ENCODE data around the gene HOMER1. TPM values are rescaled to one million over a fixed set of nuclear protein-coding genes. Genes with fewer than 3 reads are reported as not detected.

HOMER1 gene
- total RNA-seq, 2 experiments from 2014 or later, result 1.2 to 1.9 TPM

GRCh38 chr5:79512471-79513307 is 1.2 kb downstream of the HOMER1 start:
- Mint-ChIP-seq H3K9me3 (no peaks in the 10 kb centered on the region), H3K4me1 (peaks cover 24% of the 10 kb centered on the region), H3K27ac (no peak overlapping the region), H3K36me3 (ENCODE audit: low read depth) (no peaks in the 10 kb centered on the region), H3K4me3 (peak overlapping the region; percentile 61), H3K27me3 (peaks cover 41% of the 10 kb centered on the region)
- no peak for DNase-seq
- CTCF ChIA-PET, result interaction anchor here (1.2 to 1.3 kb wide), 2 partner anchors 13 to 571 kb away, joined by 3 read pairs; no protein-coding TSS in a partner anchor
- POLR2A ChIA-PET, result no interaction called here

- Mint-ChIP-seq H3K36me3 (ENCODE audit: low read depth) (no peaks in the 10 kb centered on the region), H3K27me3 (peaks cover 41% of the 10 kb centered on the region), H3K9me3 (no peaks in the 10 kb centered on the region), H3K4me1 (peaks cover 24% of the 10 kb centered on the region), H3K27ac (no peak overlapping the region), H3K4me3 (no peak overlapping the region)
- no peak for DNase-seq
- ChIA-PET CTCF (interaction anchor here (1.2 to 1.3 kb wide), 2 partner anchors 12 to 572 kb away, joined by 3 read pairs; no protein-coding TSS in a partner anchor), POLR2A (no interaction called here)
Observed at GRCh38 chr5:79512049-79512448, 1.9 kb downstream of the HOMER1 start.

DNA sequence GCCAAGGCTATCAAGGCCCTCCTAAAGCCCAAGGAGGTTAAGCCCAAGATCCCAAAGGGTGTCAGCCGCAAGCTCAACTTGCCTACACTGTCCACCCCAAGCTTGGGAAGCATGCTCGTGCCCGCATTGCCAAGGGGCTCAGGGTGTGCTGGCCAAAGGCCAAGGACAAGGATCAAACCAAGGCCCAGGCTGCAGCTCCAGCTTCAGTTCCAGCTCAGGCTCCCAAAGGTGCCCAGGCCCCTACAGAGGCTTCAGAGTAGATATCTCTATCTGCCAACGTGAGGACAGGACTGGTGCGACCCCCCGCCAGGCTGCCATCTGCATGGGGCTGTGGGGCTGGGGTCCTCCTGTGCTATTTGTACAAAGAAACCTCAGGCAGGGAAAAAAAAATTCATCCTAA is 3.3 kb downstream of the HOMER1 start:
- ChIA-PET CTCF (no interaction called here), POLR2A (no interaction called here)
- Mint-ChIP-seq H3K36me3 (ENCODE audit: low read depth) (no peaks in the 10 kb centered on the region), H3K4me3 (no peak overlapping the region), H3K4me1 (peaks cover 24% of the 10 kb centered on the region), H3K27me3 (peaks cover 39% of the 10 kb centered on the region), H3K27ac (no peak overlapping the region), H3K9me3 (no peaks in the 10 kb centered on the region)
- no peak for DNase-seq

DNA sequence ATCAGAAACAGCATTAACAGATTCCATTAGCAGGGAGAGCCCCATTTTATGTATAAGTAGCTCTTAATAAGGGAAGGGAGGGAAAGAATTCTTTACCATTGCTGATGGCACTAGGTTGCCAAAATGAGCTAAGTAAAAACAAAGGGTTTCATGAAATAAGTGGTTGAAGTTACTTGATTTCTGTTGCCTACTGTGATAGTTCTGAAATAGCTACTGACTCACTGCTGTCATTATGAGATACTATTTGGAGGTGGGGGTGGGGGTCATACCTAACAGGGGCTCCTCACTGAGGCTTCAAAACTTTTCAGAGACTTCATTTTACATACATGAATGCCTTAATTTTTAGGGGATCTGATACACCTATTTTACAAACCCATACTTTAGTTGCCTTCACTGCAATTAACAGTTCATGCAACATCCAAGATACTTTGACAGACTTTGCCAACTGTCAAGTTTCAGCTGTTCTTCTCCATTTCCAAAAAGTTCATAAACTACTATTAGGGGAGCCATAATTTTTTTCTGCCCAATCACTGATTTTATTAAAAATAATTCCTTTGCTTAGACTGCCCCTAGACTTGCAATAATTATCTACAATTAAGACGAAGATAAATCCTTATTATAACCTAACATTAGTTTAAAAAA is 4.6 kb downstream of the HOMER1 start:
- ChIA-PET CTCF (no interaction called here), POLR2A (no interaction called here)
- Mint-ChIP-seq H3K36me3 (ENCODE audit: low read depth) (no peaks in the 10 kb centered on the region), H3K9me3 (no peaks in the 10 kb centered on the region), H3K4me3 (no peak overlapping the region), H3K4me1 (peaks cover 16% of the 10 kb centered on the region), H3K27me3 (peaks cover 38% of the 10 kb centered on the region), H3K27ac (no peak overlapping the region)
- DNase-seq, result no peak

- CTCF ChIA-PET, result no interaction called here
- peaks cover 15% of the 10 kb centered on the region for H3K4me1 Mint-ChIP-seq
- H3K4me3 Mint-ChIP-seq, result no peak overlapping the region
- no peaks in the 10 kb centered on the region for H3K9me3 Mint-ChIP-seq
- no peak for DNase-seq
- POLR2A ChIA-PET, result no interaction called here
- H3K27me3 Mint-ChIP-seq, result peaks cover 36% of the 10 kb centered on the region
- no peak overlapping the region for H3K27ac Mint-ChIP-seq
- H3K36me3 Mint-ChIP-seq (ENCODE audit: low read depth), result no peaks in the 10 kb centered on the region
Observed at GRCh38 chr5:79508794-79509193, 5.1 kb downstream of the HOMER1 start.

DNA sequence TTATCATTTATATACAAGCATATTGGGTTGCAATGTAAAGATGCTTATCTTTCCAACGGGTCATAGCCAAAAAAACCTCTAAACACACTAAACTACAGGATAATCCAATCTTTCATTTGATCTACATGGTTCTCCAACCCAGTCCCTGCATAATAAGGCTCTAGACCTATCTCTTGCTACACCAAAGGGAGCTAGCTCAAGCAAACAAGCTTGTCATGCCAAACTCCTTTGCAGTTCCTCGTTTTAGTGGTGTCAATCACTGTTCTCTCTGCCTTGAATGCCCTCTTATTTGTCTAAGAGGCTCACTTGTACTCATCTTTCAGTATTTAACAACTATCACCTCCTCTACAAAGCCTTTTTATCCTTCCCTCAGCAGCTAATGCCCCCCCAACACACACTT is 5.6 kb downstream of the HOMER1 start:
- no peak for DNase-seq
- ChIA-PET POLR2A (no interaction called here), CTCF (no interaction called here)
- peaks cover 36% of the 10 kb centered on the region for H3K27me3 Mint-ChIP-seq
- no peaks in the 10 kb centered on the region for H3K9me3 Mint-ChIP-seq
- peaks cover 15% of the 10 kb centered on the region for H3K4me1 Mint-ChIP-seq
- H3K27ac Mint-ChIP-seq, result no peak overlapping the region
- no peak overlapping the region for H3K4me3 Mint-ChIP-seq
- H3K36me3 Mint-ChIP-seq (ENCODE audit: low read depth), result no peaks in the 10 kb centered on the region

- H3K27ac Mint-ChIP-seq, result no peak overlapping the region
- ChIA-PET POLR2A (no interaction called here), CTCF (no interaction called here)
Observed at GRCh38 chr5:79507251-79508205, 6.4 kb downstream of the HOMER1 start.

DNA sequence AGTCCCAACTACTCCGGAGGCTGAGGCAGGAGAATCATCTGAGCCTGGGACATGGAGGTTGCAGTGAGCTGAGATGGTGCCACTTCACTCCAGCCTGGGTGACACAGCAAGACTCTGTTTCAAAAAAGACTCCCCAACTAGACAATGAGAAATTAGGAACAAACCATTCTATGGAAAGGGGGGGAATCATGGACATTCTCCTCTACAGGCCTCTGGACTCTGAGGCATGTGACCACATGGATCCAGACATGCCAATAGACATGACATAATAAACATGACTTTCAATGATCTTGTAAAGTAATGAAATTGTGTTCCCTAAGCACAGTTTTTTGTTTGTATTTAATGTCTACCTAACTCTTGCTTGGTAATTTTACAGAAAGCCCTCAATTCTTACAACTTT is 8.8 kb downstream of the HOMER1 start:
- ChIA-PET CTCF (no interaction called here), POLR2A (no interaction called here)
- Mint-ChIP-seq H3K36me3 (ENCODE audit: low read depth) (no peaks in the 10 kb centered on the region), H3K4me3 (no peak overlapping the region), H3K27me3 (peaks cover 9% of the 10 kb centered on the region), H3K9me3 (no peaks in the 10 kb centered on the region), H3K27ac (no peak overlapping the region), H3K4me1 (peaks cover 1% of the 10 kb centered on the region)
- DNase-seq, result no peak

More at GRCh38 chr5:79507251-79508205, 6.4 kb downstream of the HOMER1 start:
- Mint-ChIP-seq H3K36me3 (ENCODE audit: low read depth) (no peaks in the 10 kb centered on the region), H3K27me3 (peaks cover 28% of the 10 kb centered on the region), H3K9me3 (no peaks in the 10 kb centered on the region), H3K4me3 (no peak overlapping the region), H3K4me1 (peaks cover 8% of the 10 kb centered on the region)
- DNase-seq, result no peak

GRCh38 chr5:79503794-79504495 is 10.0 kb downstream of the HOMER1 start:
- Mint-ChIP-seq H3K36me3 (ENCODE audit: low read depth) (no peaks in the 10 kb centered on the region), H3K9me3 (no peaks in the 10 kb centered on the region), H3K4me1 (peaks cover 1% of the 10 kb centered on the region), H3K4me3 (no peak overlapping the region), H3K27ac (no peak overlapping the region), H3K27me3 (peaks cover 6% of the 10 kb centered on the region)
- DNase-seq, result no peak
- CTCF ChIA-PET, result no interaction called here
- POLR2A ChIA-PET, result no interaction called here

DNA sequence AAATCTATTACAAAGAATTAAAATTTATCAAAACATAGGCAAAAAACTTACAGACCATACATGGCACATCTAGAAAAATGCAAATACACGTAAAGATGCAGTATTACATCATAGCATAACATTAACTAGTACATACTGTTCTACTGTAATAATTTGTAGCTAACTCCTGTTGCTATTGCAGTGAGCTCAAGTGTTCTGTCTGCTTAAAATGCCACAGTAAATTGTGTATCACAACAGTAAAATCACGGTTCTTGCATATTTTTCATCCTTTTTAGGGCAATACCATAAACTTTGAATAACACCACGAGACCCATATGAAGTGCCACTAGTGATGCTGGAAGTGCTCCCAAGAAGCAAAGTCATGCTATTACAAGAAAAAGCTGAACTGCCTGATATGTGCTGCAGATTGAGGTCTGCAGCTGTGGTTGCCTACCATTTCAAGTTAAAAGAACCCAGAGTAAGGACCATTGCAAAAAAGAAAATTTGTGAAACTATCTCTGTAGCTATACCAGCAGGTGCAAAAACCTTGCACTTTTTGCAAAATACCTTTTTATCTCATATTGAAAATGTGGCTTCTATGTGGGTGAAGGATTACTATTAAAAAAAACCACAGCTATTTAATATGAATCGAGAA is 14.2 kb downstream of the HOMER1 start:
- Mint-ChIP-seq H3K9me3 (no peaks in the 10 kb centered on the region), H3K36me3 (ENCODE audit: low read depth) (no peaks in the 10 kb centered on the region), H3K27ac (no peak overlapping the region), H3K4me1 (no peaks in the 10 kb centered on the region), H3K4me3 (no peak overlapping the region), H3K27me3 (no peaks in the 10 kb centered on the region)
- ChIA-PET CTCF (interaction anchor here (0.7 to 1.8 kb wide), 3 partner anchors 13 to 36 kb away, joined by 3 to 4 read pairs (median 3); partner anchors contain the start of gene HOMER1), POLR2A (no interaction called here)
- DNase-seq, result no peak

GRCh38 chr5:79495311-79495710 is 18.6 kb downstream of the HOMER1 start:
- H3K9me3 Mint-ChIP-seq, result no peaks in the 10 kb centered on the region
- no peak overlapping the region for H3K4me3 Mint-ChIP-seq
- H3K27ac Mint-ChIP-seq, result no peak overlapping the region
- no peaks in the 10 kb centered on the region for H3K4me1 Mint-ChIP-seq
- H3K27me3 Mint-ChIP-seq, result no peaks in the 10 kb centered on the region
- ChIA-PET CTCF (no interaction called here), POLR2A (no interaction called here)
- DNase-seq, result no peak
- no peaks in the 10 kb centered on the region for H3K36me3 Mint-ChIP-seq (ENCODE audit: low read depth)

GRCh38 chr5:79493596-79494345 is 20.2 kb downstream of the HOMER1 start:
- H3K4me1 Mint-ChIP-seq, result no peaks in the 10 kb centered on the region
- ChIA-PET CTCF (interaction anchor here (0.6 to 1.4 kb wide), 3 partner anchors 9 to 361 kb away, joined by 3 to 6 read pairs (median 3); no protein-coding TSS in a partner anchor), POLR2A (interaction anchor here (0.9 kb wide), 1 partner anchor 313 kb away, joined by 3 read pairs; no protein-coding TSS in a partner anchor)
- no peak overlapping the region for H3K4me3 Mint-ChIP-seq
- H3K36me3 Mint-ChIP-seq (ENCODE audit: low read depth), result no peaks in the 10 kb centered on the region
- H3K27me3 Mint-ChIP-seq, result no peaks in the 10 kb centered on the region
- H3K9me3 Mint-ChIP-seq, result no peaks in the 10 kb centered on the region
- no peak for DNase-seq
- H3K27ac Mint-ChIP-seq, result no peak overlapping the region

All from activated CD4-positive, alpha-beta memory T cell treated with anti-CD3 and anti-CD28 coated beads, Interleukin-2, amount 10 ng/mL, durations not matched to agents 7 days and 5 days (primary cell).